Hepatocyte (in vitro differentiated cells): Measurements from ENCODE around the gene COL4A1.

ENCODE experiments used
- CTCF ChIP-seq: fragments of 200-600 bp; sonication (generic); IDR thresholded peaks from 2 replicates; pipeline ENCODE4 v1.5.1; 2016; ENCODE audit warnings: antibody characterized with exemption, mild to moderate bottlenecking; ENCODE audit not compliant: poor library complexity
- EZH2phosphoT487 ChIP-seq: fragments of 200-600 bp; sonication (generic); IDR thresholded peaks from one replicate; pipeline ENCODE4 v1.6.1; 2018; ENCODE audit warnings: antibody characterized with exemption, mild to moderate bottlenecking, low read depth, moderate library complexity; ENCODE audit not compliant: unreplicated experiment, severe bottlenecking

GRCh38 chr13:110350509-110350908 lies 43.6 kb upstream of the COL4A1 start:
- no peak for TF ChIP-seq CTCF
- no peak for TF ChIP-seq EZH2phosphoT487
